IPS-11a (cell line): ENCODE data around the gene CDK5RAP3.
"Not testable (repeated sequence)": the region's sequence is repeated elsewhere in the genome, so short reads cannot be mapped to it uniquely, and the experiment has no call there.

Experiments used
- H3K4me3 ChIP-seq: one replicate; pipeline ENCODE4 v1.5.1; 2013; ENCODE audit warnings: low read depth, low read length, control low read depth

Gene CDK5RAP3

DNA sequence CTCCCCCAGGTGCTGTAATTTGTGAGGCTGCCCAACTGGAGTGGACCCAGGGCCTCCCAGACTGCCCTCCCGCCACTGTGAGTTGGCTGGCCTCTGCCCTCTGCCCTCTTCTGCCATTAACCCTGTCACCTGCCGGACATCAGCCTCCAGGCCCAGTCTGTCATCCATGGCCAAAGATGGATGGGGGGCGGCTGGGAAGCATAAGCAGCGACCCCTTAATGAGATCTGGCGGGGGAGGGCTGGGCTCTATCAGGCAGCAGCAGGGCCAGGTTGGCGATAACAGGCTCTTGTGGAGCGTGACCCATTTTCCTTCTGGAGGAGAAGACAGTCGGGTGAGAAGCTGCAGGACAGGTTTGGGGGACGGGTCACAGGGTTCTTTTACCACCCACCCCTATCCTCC lies 25.3 kb downstream of the CDK5RAP3 start:
- H3K4me3 ChIP-seq = no peak overlapping the region

DNA sequence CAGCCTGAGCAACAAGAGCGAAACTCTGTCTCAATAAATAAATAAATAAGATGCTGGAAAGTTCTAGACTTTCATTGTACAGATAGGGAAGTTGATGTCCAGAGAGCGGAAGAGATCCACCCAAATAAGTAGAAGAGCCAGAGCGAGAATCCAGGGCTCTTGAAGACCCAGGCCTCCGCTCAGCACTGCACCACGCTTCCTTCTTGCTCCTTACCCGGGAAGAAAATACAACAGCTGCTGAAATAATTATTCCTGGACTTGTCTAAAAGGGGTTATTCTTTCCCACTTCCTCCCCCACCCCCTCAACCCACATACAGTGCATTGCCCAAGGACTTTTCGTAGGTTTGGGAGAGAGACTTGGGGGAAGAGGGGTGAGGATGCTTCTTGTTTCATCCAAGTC lies 26.7 kb downstream of the CDK5RAP3 start:
- H3K4me3 ChIP-seq = no peak overlapping the region

DNA sequence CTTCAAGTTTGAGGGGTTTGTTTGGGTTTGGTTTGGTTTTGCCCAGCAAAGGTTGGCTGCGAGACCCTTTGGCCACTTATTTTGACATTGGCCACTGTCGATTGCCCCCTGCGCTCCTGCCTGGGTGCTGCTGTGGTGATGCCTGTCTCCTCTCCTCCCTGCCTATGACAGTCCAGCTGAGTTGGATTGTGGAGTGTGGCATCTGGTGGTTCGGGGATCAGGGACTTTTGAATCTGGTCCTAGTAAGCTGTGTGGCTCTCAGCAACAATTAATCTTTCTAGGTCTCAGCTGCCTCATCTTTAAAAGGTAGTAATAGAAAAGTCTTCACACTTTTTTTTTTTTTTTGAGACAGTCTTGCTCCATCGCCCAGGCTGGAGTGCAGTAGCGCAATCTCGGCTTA lies 27.1 kb downstream of the CDK5RAP3 start:
- no peak overlapping the region for H3K4me3 ChIP-seq

DNA sequence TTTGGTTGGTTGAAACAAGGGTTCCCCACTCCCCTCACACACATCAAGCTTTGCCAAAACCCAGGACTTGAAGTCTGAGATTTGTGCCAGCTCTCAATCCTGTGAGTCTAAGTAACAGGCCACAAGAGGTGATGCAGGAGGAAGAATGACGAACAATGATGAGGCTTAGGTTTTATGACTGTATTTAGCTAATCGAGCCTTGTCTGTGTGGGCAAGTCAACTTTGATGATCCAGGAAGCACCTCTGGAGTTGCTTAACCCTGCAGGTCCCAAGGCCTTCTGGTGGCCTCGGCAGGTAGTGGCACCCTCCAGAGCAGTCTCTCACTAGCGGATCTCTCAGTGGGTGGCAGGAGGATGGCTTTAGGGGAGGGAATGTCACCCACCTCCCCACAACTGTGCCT lies 28.7 kb downstream of the CDK5RAP3 start:
- no peak overlapping the region for H3K4me3 ChIP-seq

DNA sequence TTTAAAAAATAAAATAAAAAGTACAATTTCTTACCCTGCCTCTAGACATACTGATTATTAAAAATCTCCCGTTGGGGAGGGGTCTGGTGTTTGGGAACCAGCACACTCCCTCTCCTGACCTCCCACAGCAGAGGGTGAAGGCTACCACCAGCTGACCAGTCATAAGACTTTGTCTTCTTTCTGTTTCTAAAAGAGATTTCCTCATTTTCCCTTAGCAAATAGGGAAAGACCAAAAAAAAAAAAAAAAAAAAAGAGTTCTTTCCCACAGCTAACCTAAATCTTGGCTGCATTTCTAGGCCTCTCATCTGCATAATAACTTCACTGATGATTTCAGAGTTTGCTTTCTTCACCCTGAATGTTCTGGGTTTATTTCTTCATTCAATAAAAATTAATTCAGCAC lies 30.3 kb downstream of the CDK5RAP3 start:
- H3K4me3 ChIP-seq = no peak overlapping the region

DNA sequence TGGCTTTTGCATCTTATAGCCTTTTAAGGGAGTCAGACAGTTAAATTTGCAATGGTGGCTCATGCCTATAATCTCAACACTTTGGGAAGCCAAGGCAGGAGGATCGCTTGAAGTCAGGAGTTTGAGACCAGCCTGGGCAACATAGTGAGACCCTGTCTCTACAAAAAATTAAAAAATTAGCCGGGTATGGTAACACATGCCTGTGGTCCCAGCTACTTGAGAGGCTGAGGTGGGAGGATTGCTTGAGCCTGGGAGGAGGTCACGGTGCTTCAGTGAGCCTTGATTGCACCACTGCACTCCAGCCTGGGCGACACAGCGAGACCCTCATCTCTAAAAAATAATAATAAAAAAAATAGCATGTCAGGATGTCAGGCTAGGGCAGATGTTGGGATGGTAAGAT lies 30.7 kb downstream of the CDK5RAP3 start:
- not testable (repeated sequence) for H3K4me3 ChIP-seq

DNA sequence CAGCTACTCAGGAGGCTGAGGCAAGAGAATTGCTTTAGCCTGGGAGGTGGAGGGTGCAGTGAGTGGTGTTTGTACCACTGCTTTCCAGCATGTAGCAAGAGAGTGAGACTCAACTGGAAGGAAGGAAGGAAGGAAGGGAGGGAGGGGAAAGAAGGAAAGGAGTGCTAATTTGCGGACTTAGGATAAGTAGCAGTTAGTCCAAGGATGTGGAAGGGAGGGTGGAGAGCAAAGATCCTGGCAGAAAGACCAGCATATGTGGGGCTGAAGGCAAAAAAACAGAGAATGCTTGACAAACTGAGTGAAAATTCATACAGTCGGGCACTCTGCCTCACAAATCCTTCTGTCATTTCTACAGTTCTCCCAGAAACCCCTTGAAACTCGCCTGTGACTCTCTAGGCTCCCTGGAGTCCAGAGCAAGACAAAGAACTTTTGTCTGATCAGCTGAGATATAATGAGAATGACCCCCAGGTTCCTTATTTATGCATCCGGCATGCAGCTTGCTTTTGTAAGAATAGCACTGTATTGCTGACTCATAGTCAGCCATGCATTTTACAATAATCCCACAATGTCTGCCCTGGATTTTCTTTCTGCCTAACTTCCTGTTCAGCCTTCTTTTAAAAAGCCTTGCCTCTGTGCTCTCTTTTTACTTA lies 31.5 kb downstream of the CDK5RAP3 start:
- H3K4me3 ChIP-seq = no peak overlapping the region

DNA sequence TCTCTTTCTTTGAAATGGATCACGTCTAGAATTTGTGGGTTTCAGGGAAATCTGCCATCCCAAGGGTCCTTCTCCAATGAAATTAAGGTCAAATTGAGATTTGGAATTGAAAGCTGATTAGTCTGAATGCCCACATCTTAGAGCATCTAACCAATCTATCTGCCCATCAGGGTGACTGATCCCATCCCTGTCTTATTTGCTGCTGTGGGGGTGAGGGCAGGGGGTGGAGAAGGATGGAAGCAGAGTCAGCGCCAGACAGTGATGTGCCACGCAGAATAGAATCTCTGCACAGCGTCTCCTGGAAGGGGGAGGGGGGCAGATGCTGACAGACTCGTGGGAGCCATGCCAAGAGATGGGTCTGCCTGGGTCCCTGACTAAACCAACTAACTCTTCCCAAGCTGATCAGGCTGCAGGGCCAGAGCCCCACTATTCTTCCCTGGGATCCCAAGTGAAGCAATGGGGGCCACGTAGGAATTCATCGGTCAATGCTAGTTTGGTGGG lies 32.1 kb downstream of the CDK5RAP3 start:
- H3K4me3 ChIP-seq = no peak overlapping the region

DNA sequence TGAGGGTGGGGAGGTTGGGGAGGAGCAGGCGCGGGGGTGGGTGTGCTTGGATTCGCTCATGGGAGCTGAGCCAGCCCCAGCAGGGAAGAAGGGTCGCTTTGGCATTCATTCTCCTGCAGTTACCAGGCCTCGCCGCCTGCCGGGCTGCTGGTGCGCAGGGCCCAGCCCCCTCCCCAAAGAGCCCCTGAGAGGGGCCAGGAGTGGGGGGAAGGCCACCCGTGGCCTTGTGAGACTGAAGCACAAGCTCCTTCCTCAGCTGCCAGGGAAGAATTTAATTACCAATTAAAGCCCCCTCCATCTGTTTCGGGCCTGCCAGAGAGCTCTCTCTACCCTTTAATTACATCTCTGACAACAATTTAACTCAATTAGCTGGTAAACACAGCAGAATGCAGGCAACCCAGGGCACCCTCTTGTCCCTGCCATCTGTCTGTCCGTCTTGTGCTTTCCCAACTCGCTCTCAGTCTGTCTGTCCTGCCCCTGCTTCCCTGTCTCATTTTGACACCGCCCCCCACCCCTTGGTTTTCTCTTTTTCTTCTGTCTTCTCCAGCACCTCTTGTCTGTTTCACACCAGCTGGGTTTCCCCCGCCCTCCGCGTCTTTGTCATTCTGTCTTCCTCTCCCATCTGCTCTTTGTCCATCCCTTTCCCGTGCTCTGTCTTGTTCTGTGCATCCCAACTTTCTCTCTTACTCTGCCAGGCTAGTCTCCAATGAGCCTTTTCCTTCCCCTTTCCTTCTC lies 32.7 kb downstream of the CDK5RAP3 start:
- H3K4me3 ChIP-seq = no peak overlapping the region

DNA sequence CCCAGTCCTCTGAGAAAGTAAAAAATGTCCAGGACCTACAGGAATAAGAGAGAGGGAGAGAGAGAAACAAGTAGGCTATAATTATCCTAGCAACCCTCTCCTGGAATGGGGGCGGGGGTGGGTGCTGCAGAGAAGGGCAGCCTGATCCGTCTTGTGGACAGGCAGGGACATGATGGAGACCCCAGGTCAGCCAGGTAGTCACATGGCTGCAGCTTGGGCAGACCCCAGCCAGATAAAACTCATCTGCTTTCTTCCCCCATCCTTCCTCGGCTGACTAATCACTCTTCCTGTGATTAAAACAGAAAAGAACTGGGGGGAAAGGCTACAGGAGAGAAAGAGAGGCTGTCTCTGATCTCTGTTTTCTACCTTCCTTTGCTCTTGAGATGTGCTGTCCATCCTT lies 34.1 kb downstream of the CDK5RAP3 start:
- no peak overlapping the region for H3K4me3 ChIP-seq

DNA sequence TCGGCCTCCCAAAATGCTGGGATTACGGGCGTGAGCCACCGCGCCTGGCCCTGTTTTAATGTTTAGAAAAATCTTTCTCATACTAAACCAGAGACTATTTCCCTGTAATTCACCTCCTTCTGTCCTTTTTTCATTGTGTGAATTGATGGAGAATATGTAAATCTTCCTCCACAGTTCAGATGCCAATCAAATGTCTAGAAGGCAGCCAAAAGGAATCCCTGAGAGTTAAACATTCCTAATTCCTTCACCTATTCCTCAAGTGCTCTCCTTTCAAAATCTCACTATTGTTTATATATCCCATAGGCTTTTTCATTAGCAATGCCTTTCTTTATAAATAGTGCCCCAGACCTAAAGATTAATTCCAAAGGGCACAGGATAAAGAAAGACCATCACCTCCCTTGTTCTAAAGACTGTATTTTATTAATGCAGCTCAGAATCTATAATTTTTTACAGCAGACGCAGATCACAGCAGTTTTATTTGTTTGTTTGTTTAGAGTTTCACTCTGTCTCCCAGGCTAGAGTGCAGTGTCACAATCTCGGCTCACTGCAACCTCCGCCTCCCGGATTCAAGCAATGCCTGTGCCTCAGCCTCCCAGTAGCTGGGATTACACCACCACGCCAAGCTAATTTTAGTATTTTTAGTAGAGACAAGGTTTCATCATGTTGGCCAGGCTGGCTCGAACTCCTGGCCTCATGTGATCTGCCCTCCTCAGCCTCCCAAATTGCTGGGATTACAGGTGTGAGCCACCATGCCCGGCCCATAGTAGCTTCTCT lies 36.2 kb downstream of the CDK5RAP3 start:
- no peak overlapping the region for H3K4me3 ChIP-seq

DNA sequence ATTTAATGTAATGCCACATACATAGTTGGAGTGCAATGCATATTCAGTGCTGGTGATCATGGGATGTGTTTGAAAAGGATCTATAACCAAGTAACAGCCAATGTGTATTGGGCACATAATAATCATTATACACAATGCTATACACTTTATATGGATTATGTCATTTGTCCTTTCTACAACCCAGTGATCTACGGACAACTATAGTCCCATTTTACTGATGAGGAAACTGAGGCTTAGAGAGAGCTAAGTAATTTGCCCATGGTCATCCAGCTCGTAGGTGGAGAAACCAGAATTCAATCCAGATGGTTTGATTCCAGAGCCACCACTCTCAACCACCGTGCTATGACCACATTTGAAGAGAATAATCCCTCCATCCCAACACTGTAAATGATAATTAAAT lies 39.3 kb downstream of the CDK5RAP3 start:
- no peak overlapping the region for H3K4me3 ChIP-seq

DNA sequence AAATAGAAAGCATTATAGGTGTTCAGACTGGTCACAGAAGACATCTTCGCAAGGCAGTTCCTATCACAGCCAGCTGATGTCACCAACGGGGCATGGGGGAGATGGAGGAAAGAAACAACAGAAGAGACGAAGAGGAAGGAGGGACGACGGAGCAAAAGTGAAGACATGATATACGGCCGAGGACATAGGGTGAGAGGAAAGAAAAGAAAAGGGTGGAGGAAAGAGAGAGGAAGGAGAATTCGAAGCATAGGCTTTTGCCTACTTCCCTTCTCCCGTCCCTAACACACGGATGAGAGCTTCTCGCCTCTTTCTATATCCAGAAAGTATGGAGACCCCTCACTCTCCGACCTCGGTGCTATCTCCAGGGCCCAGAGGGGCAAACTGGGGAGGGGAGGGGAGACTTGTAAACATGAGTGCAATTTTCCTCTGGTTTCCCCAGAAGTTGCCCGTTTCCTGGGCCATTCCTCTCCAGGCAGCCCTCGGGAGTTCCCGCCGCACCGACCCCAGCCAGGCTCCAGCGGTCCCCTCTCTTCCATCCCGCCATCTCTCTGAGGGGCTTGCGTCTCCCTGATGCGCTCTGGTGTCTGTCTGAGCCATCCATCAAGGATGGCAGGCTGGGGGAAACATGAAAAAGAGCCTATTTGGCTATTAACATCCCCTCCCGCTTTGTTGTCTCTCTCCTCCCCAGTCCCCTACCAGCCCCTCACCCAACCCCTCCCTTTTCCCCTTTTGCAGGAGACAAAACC lies 40.7 kb downstream of the CDK5RAP3 start:
- H3K4me3 ChIP-seq = peak overlapping the region; percentile 53

DNA sequence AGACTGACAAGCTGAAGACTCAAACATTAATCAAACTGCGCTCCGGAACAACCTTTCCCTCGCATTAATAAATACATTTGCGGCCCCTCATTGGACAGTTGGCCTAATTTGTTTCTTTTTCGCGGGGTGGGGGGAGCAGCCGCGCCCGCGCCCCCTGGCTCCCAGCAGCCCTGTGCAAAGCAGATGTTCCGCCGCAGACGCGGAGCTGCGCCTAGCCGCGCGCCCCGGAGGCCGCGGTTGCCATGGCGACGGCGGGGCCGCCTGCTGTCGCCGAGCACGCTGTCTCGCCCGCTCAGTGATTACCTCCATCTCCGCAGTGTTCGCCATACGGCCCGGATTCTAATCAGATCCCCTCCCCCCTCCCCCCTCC lies 41.2 kb downstream of the CDK5RAP3 start:
- peak overlapping the region; percentile 53 for H3K4me3 ChIP-seq

DNA sequence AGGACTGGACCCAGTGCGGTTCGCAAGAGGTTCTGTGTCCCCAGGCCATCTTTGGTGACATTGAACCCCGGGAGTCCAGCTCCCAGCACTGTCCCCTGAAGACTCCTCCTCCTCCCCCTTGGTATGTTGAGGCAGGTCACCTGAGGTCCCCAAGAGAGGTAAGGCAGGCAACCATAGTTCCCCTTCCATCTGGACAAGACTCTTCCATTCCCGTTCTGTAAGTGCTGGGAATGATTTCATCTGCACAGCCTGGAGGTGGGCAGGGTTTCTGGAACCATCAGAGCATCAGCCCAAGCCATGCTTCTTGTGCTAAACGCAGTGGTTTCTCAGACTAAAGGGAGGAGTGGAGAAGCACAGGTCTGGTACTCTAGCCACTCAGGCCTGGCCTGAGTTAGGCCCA lies 41.7 kb downstream of the CDK5RAP3 start:
- no peak overlapping the region for H3K4me3 ChIP-seq

DNA sequence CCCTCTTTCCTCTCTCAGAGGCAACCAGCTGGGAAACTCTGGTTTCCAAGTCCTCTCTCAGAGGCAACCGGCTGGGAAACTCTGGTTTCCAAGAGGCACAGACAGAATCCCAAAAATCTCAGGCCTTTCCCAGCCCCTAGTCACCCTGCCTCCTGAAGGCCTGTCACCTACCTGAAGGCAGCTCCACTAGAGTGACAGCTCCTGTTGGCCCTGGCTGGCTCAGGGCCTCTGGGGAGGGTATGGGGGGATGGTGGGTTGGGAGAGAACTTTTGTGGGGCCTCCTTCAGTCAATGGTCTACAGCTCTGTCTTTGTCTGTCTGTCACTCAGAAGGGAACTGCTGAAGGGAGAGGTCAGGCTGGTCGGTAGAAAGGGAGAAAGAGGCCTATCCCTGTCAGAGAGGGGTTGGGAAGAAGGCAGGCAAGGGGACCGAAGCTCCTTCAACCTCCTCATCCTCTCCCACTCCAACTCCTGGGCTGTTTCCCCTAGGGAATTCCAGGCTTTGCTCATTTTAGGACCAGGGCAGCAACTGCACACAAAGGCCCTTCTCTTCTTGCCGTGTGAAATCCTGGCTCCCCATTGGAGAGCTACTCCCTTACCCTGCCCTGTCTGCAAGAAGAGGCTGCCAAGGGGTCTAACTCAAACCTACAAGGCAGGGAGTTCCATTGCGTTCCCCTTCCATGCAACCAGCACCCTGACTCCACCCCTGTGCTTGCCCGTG lies 43.1 kb downstream of the CDK5RAP3 start:
- H3K4me3 ChIP-seq = no peak overlapping the region

DNA sequence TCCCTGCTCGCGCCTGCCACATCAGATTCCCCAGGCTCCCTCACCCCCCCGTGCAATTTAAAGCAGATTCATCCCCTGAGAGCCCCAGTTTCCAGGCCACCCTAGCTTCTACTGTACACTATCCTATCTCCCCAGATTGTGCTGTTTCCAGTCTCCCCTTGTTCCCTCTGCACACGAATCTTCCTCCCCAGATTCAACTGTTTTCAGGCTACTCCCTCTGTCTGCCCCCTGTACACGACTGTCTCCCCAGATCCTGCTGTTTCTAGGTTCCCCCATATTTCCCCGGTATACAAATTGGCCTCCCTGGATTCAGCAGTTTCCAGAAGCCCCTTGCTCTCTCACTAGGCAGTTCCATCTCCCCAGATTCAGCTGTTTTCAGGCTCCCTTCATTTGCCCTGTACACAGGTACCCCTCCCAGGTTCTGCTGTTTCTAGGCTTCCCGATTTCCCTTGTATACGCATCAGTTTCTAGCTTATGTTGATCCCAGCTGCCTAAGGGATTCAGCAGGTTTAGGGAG lies 43.7 kb downstream of the CDK5RAP3 start:
- no peak overlapping the region for H3K4me3 ChIP-seq

DNA sequence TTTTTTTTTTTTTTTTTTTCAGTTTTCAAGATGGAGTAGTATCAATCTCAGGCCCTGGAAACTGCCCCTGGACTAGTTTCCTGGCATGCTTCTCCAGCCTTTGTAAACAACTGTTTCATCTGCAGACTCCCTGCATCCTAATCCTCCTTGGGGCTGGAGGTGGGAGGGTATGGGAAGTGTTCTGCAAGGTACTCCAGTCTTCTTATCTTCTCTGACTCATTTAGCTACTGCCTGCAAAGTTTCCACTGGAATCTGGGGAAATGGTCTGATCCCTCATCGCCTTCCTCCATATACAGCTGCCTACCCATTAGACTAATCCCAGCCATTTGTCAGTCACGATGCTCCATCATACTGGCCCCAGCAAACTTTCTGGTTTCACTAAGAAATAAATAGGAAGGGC lies 45.2 kb downstream of the CDK5RAP3 start:
- H3K4me3 ChIP-seq = no peak overlapping the region

DNA sequence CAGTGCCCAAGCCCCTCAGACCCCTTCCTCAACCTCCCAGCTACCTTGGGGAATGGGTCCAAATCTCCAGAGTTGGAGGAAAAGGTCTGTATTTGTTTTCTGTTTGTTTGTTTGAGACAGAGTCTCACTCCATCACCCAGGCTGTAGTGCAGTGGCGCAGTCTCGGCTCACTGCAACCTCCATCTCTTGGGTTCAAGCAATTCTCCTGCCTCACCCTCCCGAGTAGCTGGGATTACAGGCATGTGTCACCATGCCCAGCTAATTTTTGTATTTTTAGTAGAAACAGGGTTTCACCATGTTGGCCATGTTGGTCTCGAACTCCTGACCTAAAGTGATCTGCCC lies 46.9 kb downstream of the CDK5RAP3 start:
- H3K4me3 ChIP-seq = not testable (repeated sequence)

DNA sequence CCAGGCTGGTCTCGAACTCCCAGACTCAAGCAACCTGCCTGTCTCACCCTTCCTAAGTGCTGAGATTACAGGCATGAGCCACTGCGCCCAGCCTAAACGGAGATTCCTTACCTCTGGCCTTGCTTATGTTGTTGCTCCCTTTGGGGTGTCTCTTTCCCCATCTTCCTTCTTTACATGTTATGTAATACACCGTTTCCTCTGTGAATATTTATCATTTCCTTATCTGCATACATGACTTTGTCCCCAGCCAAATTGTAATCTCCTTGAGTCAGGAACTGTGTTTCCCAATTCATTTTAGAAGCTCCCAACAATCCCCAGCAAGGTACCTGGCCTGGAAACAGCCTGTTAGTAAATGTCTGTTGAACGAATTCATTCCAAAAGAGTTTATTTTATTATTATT lies 51.0 kb downstream of the CDK5RAP3 start:
- H3K4me3 ChIP-seq = no peak overlapping the region
